HCT116 (cell line): ENCODE data around the gene NARF. TPM values are rescaled to one million over a fixed set of nuclear protein-coding genes. Genes with fewer than 3 reads are reported as not detected.

Source experiments
- ATAC-seq: fragments of 200-7000 bp; cut with Tn5 transposase; 2 replicates; pipeline ENCODE4 v1.9.1; 2020; ENCODE audit warnings: mild to moderate bottlenecking, moderate library complexity
- BruUV-seq: library from RNA; stranded (reverse); fragments of 400-500 nt; replicated peaks from 2 replicates; lab custom pipeline; 2021; lab: Mats Ljungman, UMichigan
- CTCF ChIA-PET: fragments of 300-600 bp; sonication (Branson Sonifier 250); formaldehyde crosslinking; loops from one replicate; lab custom pipeline; 2021; ENCODE audit warnings: antibody characterized with exemption; lab: Charles Lee
- POLR2A ChIA-PET: fragments of 300-600, 350-600 bp; sonication (Branson Sonifier 250); formaldehyde crosslinking; loops from one replicate; lab custom pipeline; 2021; ENCODE audit warnings: antibody characterized with exemption; lab: Charles Lee
- RAD21 ChIA-PET, 2 experiments: fragments of 300-600 bp; sonication (Branson Sonifier 250); formaldehyde crosslinking; loops; one replicate each; lab custom pipeline; 2023; ENCODE audit warnings: low total read pairs in 2 of 2; ENCODE audit not compliant: uncharacterized antibody in 2 of 2, unreplicated experiment in 2 of 2, low non-redundant PET in 1 of 2; lab: Charles Lee
- DNase-seq: peaks from one replicate; pipeline ENCODE4 v3.0.0-alpha.2; 2010; ENCODE audit warnings: low read depth, low spot score
- H2AFZ ChIP-seq: fragments of 200-600 bp; shearing (Covaris generic), sonication (generic); 2 replicates; pipeline ENCODE4 v1.6.1; 2017; ENCODE audit warnings: low read depth, mixed run types, mixed read lengths, antibody characterized with exemption, low read length; ENCODE audit not compliant: poor library complexity, severe bottlenecking
- H3K27ac ChIP-seq: 2 replicates; pipeline ENCODE4 v1.5.1; 2012; ENCODE audit warnings: low read depth, low read length
- H3K27me3 ChIP-seq: fragments of 200-600 bp; sonication (generic); 2 replicates; pipeline ENCODE4 v1.6.1; 2016; ENCODE audit warnings: mixed run types, low read length, mixed read lengths; ENCODE audit not compliant: insufficient read depth
- H3K36me3 ChIP-seq, 2 experiments: fragments of 200-500 bp in 1 of 2; fragments of 200-600 bp in 1 of 2; sonication (Bioruptor generic) in 1 of 2; sonication (generic) in 1 of 2; 2 replicates each; pipeline versions ENCODE4 v1.5.1 to v1.6.1; 2014 to 2016; ENCODE audit warnings: low read length in 2 of 2, inconsistent platforms in 1 of 2, mixed read lengths in 1 of 2, mixed run types in 1 of 2; ENCODE audit not compliant: insufficient read depth in 2 of 2, control insufficient read depth in 1 of 2
- H3K4me1 ChIP-seq, 2 experiments: fragments of 200-600 bp in 1 of 2; sonication (generic) in 1 of 2; 2 replicates each; pipeline versions ENCODE4 v1.5.1 to v1.6.1; 2012 to 2017; ENCODE audit warnings: low read length in 2 of 2, inconsistent platforms in 1 of 2, mild to moderate bottlenecking in 1 of 2, mixed read lengths in 1 of 2, mixed run types in 1 of 2, moderate library complexity in 1 of 2; ENCODE audit not compliant: insufficient read depth in 2 of 2, control insufficient read depth in 1 of 2
- H3K4me2 ChIP-seq: fragments of 200-600 bp; sonication (generic); 2 replicates; pipeline ENCODE4 v1.6.1; 2017; ENCODE audit warnings: mixed run types, low read length, mixed read lengths
- H3K4me3 ChIP-seq, 2 experiments: fragments of 200-600 bp in 1 of 2; sonication (generic) in 1 of 2; replicated peaks in 1 of 2; 2 replicates each; pipeline ENCODE4 v1.5.1; 2011 to 2016; ENCODE audit warnings: low read length in 2 of 2, control low read depth in 1 of 2, low read depth in 1 of 2, mild to moderate bottlenecking in 1 of 2, mixed read lengths in 1 of 2, mixed run types in 1 of 2
- H3K79me2 ChIP-seq: fragments of 200-600 bp; sonication (generic); 2 replicates; pipeline ENCODE4 v1.6.1; 2017; ENCODE audit warnings: mild to moderate bottlenecking, mixed run types, low read length, moderate library complexity, mixed read lengths; ENCODE audit not compliant: insufficient read depth
- H3K9ac ChIP-seq: fragments of 200-600 bp; sonication (generic); 2 replicates; pipeline ENCODE4 v1.6.1; 2016; ENCODE audit warnings: low read length, mixed read lengths
- H3K9me2 ChIP-seq: fragments of 200-600 bp; sonication (generic), shearing (Covaris generic); 2 replicates; pipeline ENCODE4 v1.6.1; 2017; ENCODE audit warnings: mixed run types, mild to moderate bottlenecking, moderate library complexity; ENCODE audit not compliant: insufficient read depth
- H3K9me3 ChIP-seq, 2 experiments: fragments of 200-500 bp in 1 of 2; fragments of 200-600 bp in 1 of 2; sonication (Bioruptor generic) in 1 of 2; sonication (generic) in 1 of 2; 2 replicates each; pipeline ENCODE4 v1.6.1; 2014 to 2017; ENCODE audit warnings: low read length in 2 of 2, mixed read lengths in 2 of 2, inconsistent platforms in 1 of 2, low read depth in 1 of 2, mild to moderate bottlenecking in 1 of 2, mixed run types in 1 of 2, moderate library complexity in 1 of 2; ENCODE audit not compliant: control insufficient read depth in 1 of 2, insufficient read depth in 1 of 2
- H4K20me1 ChIP-seq: fragments of 200-600 bp; sonication (generic), shearing (Covaris generic); 2 replicates; pipeline ENCODE4 v1.6.1; 2017; ENCODE audit warnings: mixed run types, mild to moderate bottlenecking, moderate library complexity; ENCODE audit not compliant: insufficient read depth
- CBX3 ChIP-seq: IDR thresholded peaks from 2 replicates; pipeline ENCODE4 v1.6.1; 2012; ENCODE audit warnings: low read depth
- EGR1 ChIP-seq: IDR thresholded peaks from 2 replicates; pipeline ENCODE4 v1.6.1; 2012; ENCODE audit warnings: low read depth
- EZH2 ChIP-seq: fragments of 200-600 bp; sonication (generic); IDR thresholded peaks from 2 replicates; pipeline ENCODE4 v1.6.1; 2017; ENCODE audit warnings: antibody characterized with exemption, mixed run types
- FOSL1 ChIP-seq: IDR thresholded peaks from 2 replicates; pipeline ENCODE4 v1.6.1; 2012; ENCODE audit warnings: low read depth
- JUND ChIP-seq: IDR thresholded peaks from 2 replicates; pipeline ENCODE4 v1.6.1; 2012
- SRF ChIP-seq: IDR thresholded peaks from 2 replicates; pipeline ENCODE4 v1.6.1; 2012; ENCODE audit warnings: low read depth
- TCF7L2 ChIP-seq: IDR thresholded peaks from 2 replicates; pipeline ENCODE4 v1.7.0; 2011; ENCODE audit warnings: borderline replicate concordance, inconsistent platforms; ENCODE audit not compliant: insufficient read depth, insufficient read length; ENCODE audit errors: extremely low read depth
- YY1 ChIP-seq: IDR thresholded peaks from 2 replicates; pipeline ENCODE4 v1.6.1; 2011; ENCODE audit warnings: low read length, low read depth, moderate library complexity, mild to moderate bottlenecking; ENCODE audit not compliant: insufficient replicate concordance; ENCODE audit errors: extremely low read depth
- ZBTB33 ChIP-seq: IDR thresholded peaks from 2 replicates; pipeline ENCODE4 v1.6.1; 2011; ENCODE audit warnings: mild to moderate bottlenecking, low read length, moderate library complexity; ENCODE audit not compliant: insufficient replicate concordance; ENCODE audit errors: extremely low read depth
- ZFX ChIP-seq: fragments of 450-650 bp; IDR thresholded peaks from 2 replicates; pipeline ENCODE4 v1.6.1; 2017
- ZNF274 ChIP-seq: fragments of 200-500 bp; sonication (Bioruptor generic); IDR thresholded peaks from 2 replicates; pipeline ENCODE4 v1.6.1; 2014; ENCODE audit warnings: mild to moderate bottlenecking, low read depth, low read length, inconsistent platforms
- intact Hi-C: fragments of 100-400 bp; cut with micrococcal nuclease; formaldehyde crosslinking; loops from 2 replicates; pipeline ENCODE4 v1.10.0; 2022
- total RNA-seq: library from RNA; stranded (reverse); gene quantifications from one replicate; pipeline ENCODE4 v1.2.1, GENCODE V29; 2021; ENCODE audit not compliant: unreplicated experiment
- TF ChIP-seq, protein P1 (sequence below): IDR thresholded peaks from 2 replicates; pipeline ENCODE4 v1.6.1; 2012

The NARF gene
- total RNA-seq, 1 experiment from 2014 or later: 91.8 TPM

DNA sequence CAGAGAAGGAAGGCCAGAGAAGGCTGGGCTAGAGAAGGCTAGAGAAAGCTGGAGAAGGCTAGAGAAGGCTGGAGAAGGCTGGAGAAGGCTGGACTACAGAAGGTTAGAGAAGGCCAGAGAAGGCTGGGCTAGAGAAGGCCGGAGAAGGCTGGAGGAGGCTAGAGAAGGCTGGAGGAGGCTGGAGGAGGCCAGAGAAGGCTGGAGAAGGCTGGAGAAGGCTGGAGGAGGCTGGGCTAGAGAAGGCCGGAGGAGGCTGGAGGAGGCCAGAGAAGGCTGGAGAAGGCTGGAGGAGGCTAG is 33.7 kb upstream of the NARF start:
- H3K27me3 ChIP-seq: no peaks in the 10 kb centered on the region
- TF ChIP-seq ZNF274: no peak
- no peak for TF ChIP-seq FOSL1
- no peak for TF ChIP-seq EGR1
- TF ChIP-seq, protein P1, sequence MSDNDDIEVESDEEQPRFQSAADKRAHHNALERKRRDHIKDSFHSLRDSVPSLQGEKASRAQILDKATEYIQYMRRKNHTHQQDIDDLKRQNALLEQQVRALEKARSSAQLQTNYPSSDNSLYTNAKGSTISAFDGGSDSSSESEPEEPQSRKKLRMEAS: no peak
- TF ChIP-seq SRF: no peak
- no peak for TF ChIP-seq JUND
- no peak for TF ChIP-seq CBX3
- no peak for TF ChIP-seq ZFX
- TF ChIP-seq EZH2: no peak
- no peak for TF ChIP-seq YY1
- TF ChIP-seq TCF7L2: no peak
- TF ChIP-seq ZBTB33: no peak
- H3K9me3 ChIP-seq: peaks cover 0 to 3% of the 10 kb centered on the region in 2 experiments; a peak in 1 of 4 replicates
- H4K20me1 ChIP-seq: no peaks in the 10 kb centered on the region
- CTCF ChIA-PET: no interaction called here
- ATAC-seq (no peak), DNase-seq (no peak)
- H3K9ac ChIP-seq: no peak overlapping the region
- RAD21 ChIA-PET: no interaction called here
- BruUV-seq: no TSS peak
- H3K4me2 ChIP-seq: no peak overlapping the region
- H3K36me3 ChIP-seq: no peaks in the 10 kb centered on the region
- H3K4me3 ChIP-seq: no peak overlapping the region
- H3K79me2 ChIP-seq: no peaks in the 10 kb centered on the region
- no peaks in the 10 kb centered on the region for H3K9me2 ChIP-seq
- H3K4me1 ChIP-seq: no peaks in the 10 kb centered on the region
- H2AFZ ChIP-seq: no peak overlapping the region
- POLR2A ChIA-PET: no interaction called here
- intact Hi-C loops: no loop called here
- H3K27ac ChIP-seq: no peak overlapping the region
